ENCODE measurements around the gene KREMEN1.
"Not testable (repeated sequence)": the region's sequence is repeated elsewhere in the genome, so short reads cannot be mapped to it uniquely, and the experiment has no call there.

Gene KREMEN1

DNA sequence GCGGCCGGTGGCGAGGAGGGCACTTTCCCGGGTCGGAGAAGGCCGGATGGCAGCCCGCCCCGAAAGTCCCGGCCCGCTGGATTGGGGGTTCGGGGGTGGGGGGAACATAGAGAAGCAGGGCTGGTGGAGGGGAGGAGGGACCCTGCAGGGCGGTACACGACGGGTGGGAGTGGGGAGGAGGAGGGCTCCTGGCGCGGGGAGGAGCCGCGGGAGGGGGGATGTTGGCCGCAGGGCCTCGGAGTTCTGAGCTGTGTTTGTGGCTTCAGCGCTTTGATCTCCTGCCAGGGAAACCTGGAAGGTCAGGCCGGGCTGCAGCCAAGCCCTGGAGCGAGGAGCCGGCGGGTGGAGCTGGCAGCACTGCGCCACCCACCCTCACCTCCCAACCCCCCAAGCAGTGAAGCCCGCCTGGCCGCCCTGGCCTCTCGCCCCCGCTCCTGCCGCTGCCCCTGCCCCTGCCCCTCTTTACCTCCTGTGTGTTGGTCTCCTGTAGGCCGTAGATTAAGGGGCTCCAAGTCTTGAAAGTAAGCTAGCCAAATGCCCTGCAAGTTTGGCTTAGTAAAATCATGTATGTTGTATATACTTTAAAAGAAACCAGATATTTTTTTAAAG lies 42.1 kb upstream of the KREMEN1 start:
- H3K27ac ChIP-seq, result peak overlapping the region; percentile 89

DNA sequence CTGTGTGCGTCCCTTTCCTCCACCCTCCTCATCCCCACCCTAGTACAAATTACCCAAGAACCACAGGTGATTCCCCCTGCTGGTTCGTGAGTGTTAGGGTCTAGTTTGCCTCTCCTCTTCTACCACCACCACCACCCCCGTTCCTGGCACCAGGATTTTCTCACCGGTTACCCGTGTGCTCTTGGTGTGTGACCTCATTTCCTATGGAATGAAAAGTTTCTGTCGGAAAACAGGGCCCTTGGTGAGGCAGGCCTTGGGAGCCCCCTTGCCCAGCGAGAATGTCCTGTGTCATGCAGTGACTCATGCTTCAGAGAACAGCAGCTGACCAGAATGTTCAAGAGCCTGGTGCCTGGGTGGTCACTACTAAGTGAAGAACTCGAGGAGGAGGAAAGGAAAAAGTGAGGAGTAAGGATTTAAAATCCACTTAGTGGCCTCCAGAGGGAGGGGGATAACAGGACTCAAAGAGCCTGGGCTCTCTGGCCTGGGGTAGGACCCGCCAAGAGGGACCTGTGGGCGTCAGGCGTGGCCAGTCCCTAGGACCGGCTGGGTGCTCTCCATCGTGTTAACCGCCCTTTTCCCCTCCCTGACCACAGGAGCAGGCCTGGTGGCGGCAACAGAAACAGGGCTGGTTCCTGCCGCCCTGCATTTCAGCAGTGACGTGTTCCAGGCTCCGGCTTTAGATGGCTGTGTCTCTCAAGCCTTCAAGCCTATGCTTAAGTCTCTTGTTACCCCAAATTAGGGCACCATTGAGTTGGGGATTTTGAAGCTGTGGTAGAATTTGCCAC lies 41.4 kb upstream of the KREMEN1 start:
- peak overlapping the region; percentile 89 for H3K27ac ChIP-seq
- TF ChIP-seq, protein P1, sequence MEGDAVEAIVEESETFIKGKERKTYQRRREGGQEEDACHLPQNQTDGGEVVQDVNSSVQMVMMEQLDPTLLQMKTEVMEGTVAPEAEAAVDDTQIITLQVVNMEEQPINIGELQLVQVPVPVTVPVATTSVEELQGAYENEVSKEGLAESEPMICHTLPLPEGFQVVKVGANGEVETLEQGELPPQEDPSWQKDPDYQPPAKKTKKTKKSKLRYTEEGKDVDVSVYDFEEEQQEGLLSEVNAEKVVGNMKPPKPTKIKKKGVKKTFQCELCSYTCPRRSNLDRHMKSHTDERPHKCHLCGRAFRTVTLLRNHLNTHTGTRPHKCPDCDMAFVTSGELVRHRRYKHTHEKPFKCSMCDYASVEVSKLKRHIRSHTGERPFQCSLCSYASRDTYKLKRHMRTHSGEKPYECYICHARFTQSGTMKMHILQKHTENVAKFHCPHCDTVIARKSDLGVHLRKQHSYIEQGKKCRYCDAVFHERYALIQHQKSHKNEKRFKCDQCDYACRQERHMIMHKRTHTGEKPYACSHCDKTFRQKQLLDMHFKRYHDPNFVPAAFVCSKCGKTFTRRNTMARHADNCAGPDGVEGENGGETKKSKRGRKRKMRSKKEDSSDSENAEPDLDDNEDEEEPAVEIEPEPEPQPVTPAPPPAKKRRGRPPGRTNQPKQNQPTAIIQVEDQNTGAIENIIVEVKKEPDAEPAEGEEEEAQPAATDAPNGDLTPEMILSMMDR (conservative IDR thresholded peaks at IDR 0.05), result 0 out of 2 replicates have a peak, but pooled peaks have one; percentile 18

More for the DNA sequence above, 42.1 kb upstream of the KREMEN1 start:
- TF ChIP-seq, protein P1 (conservative IDR thresholded peaks at IDR 0.05), result no peak

DNA sequence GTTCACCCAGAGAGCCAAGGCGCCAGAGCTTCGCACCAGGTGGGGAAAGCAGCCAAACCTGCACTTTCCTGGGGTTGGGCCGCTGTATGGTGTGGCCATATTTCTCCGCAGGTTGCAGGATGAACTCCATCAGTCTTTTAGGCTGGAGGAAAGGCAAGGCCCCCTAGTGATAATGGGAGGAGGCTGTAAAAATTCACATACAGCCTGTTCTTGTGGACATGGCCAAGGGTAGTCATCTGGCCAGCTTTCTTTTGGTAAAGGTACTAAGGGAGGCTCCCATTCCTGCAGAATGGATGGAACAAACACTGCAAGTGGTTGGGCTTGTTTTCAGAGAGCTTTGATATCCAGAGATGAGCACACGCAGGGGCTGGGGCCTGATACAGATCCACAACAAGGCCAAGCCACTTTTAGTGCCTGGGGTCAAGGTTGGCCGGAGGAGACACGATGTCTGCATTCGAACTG lies 40.8 kb upstream of the KREMEN1 start:
- H3K27ac ChIP-seq, result peak overlapping the region; percentile 89
- TF ChIP-seq, protein P1 (conservative IDR thresholded peaks at IDR 0.05), result no peak

DNA sequence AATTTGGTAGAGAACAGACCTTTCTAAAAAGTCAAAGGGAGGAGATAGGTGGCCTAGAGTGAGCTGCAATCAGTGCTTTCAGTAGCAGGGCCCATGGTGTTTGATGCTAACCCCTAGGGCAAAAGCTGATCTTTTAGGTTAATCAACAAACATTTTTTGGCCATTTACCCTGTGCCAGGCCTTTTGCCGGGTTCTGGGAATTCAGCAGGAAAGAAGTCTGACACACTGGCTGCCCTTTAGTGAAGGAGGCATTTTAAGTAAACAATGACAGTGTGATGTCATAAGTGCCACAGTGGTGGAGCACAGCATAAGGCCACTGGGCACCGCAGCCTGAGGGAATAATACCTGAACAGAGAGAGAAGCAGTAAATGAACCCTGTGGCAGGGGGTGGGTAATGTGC lies 40.3 kb upstream of the KREMEN1 start:
- TF ChIP-seq, protein P1 (conservative IDR thresholded peaks at IDR 0.05), result no peak
- H3K27ac ChIP-seq, result peak overlapping the region; percentile 89; the same call in 1 of the 2 replicates

DNA sequence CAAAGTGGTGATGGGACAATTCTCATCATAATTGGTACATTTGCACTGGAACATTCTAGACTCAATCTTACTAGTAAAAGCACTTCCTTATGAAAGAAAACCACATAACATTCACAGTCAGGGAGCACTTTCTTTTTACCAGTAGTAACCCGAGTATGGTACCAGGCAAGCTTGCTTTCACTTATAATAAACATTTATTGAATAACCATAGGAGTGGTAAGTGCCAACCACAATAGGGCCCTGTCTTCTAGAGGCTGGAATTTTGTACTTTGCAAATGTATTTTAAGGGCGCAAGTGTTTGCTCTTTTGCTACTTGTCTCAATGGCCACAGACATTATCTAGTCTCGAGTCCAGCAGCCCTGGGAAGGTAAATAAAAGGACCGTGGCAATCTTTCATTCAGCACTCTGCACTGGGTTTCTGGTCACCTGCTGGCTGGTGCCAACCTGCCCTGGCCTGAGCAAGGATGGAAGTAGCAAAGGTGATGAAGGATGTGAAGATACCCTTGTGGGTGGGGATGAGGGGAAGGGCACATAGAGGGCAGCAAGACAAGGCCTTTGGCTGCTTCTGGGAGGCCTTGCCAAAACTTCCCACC lies 35.4 kb upstream of the KREMEN1 start:
- TF ChIP-seq, protein P1 (conservative IDR thresholded peaks at IDR 0.05), result no peak
- no peak overlapping the region for H3K27ac ChIP-seq

DNA sequence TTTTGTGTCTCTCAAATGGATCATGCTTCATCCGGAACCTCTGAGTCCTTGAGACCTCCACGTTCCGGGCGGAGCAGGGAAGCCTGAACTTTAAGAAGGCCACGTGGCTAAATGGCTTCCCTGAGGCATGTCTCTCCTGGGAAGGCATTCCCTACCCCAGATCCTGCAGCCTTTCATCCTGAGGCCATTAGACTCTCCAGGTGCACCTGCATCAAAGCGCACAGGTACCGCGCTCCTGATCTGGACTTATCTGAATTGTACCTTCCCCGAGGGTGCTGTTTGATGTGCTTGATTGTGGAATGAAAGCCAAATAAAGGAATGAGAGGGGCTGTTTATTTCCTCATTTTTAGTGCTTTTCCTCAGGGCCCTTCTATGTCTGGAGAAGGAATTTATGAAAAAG lies 33.7 kb upstream of the KREMEN1 start:
- 0 out of 2 replicates have a peak overlapping the region, but pooled peaks have one; percentile 18 for H3K27ac ChIP-seq
- TF ChIP-seq, protein P1 (conservative IDR thresholded peaks at IDR 0.05), result no peak

DNA sequence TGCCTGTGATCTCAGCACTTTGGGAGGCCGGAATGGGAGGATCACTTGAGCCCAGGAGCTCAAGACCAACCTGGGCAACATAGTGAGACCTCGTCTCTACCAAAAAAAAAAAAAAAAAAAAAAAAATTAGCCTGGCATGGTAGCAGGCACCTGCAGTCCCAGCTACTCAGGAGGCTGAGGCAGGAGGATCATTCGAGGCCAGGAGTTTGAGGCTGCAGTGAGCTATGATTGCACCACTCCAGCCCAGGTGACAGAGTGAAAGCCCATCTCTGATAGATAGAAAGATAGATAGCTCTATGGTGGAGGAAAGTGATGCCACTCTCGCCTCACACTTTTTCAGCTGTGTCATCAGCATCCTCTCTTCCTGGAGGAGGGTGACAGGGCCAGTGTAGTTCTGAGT lies 33.2 kb upstream of the KREMEN1 start:
- not testable (repeated sequence) for H3K27ac ChIP-seq

Data from VCaP (cell line).